Measurements from ENCODE around the gene LYPLAL1.
"Not testable (repeated sequence)": the region's sequence is repeated elsewhere in the genome, so short reads cannot be mapped to it uniquely, and the experiment has no call there.

The LYPLAL1 gene

GRCh38 chr1:219223496-219223895, 49.8 kb downstream of the LYPLAL1 start:
- no peak for DNase-seq

GRCh38 chr1:219226196-219226595, 52.5 kb downstream of the LYPLAL1 start:
- no peak for DNase-seq

GRCh38 chr1:219227360-219228057, 53.8 kb downstream of the LYPLAL1 start:
- DNase-seq = no peak

GRCh38 chr1:219228058-219228419, 54.4 kb downstream of the LYPLAL1 start:
- DNase-seq = no peak

- no peak for DNase-seq
These were observed 59.2 kb downstream of the LYPLAL1 start for GRCh38 chr1:219232890-219233289.

GRCh38 chr1:219235903-219236481, 62.3 kb downstream of the LYPLAL1 start:
- DNase-seq = no peak

GRCh38 chr1:219236933-219237610, 63.4 kb downstream of the LYPLAL1 start:
- DNase-seq = no peak

- no peak for DNase-seq
These were observed 65.8 kb downstream of the LYPLAL1 start for GRCh38 chr1:219239518-219239917.

GRCh38 chr1:219244864-219245263, 71.2 kb downstream of the LYPLAL1 start:
- no peak for DNase-seq

GRCh38 chr1:219247441-219247840, 73.8 kb downstream of the LYPLAL1 start:
- no peak for DNase-seq

GRCh38 chr1:219250468-219250867, 76.8 kb downstream of the LYPLAL1 start:
- DNase-seq = not testable (repeated sequence)

- no peak for DNase-seq
These were observed 84.1 kb downstream of the LYPLAL1 start for GRCh38 chr1:219257751-219258150.

GRCh38 chr1:219261454-219261853, 87.8 kb downstream of the LYPLAL1 start:
- DNase-seq = no peak

All from activated CD8-positive, alpha-beta memory T cell treated with anti-CD3 and anti-CD28 coated beads, Interleukin-2, amount 50 U/mL, for 4 hours (primary cell).